Middle frontal gyrus (tissue), 1 donor: ENCODE results near the gene RAPGEF1.

Source experiments
- DNase-seq: peaks from one replicate; pipeline ENCODE4 v3.0.0-alpha.2; 2015; ENCODE audit warnings: low spot score; ENCODE audit errors: extremely low spot score

Gene RAPGEF1

GRCh38 chr9:131707050-131707449 is 32.8 kb downstream of the RAPGEF1 start:
- DNase-seq = no peak

GRCh38 chr9:131706608-131706970 is 33.3 kb downstream of the RAPGEF1 start:
- no peak for DNase-seq

GRCh38 chr9:131704988-131705387 is 34.9 kb downstream of the RAPGEF1 start:
- DNase-seq = no peak

GRCh38 chr9:131704141-131704983 is 35.5 kb downstream of the RAPGEF1 start:
- DNase-seq = no peak

- DNase-seq = no peak
These were observed 36.2 kb downstream of the RAPGEF1 start for GRCh38 chr9:131703697-131704096.

GRCh38 chr9:131702911-131703310 is 37.0 kb downstream of the RAPGEF1 start:
- no peak for DNase-seq

- DNase-seq = no peak
These were observed 38.0 kb downstream of the RAPGEF1 start for GRCh38 chr9:131701789-131702337.

GRCh38 chr9:131701436-131701781 is 38.5 kb downstream of the RAPGEF1 start:
- DNase-seq = no peak

- no peak for DNase-seq
These were observed 39.0 kb downstream of the RAPGEF1 start for GRCh38 chr9:131700765-131701435.

- no peak for DNase-seq
These were observed 39.8 kb downstream of the RAPGEF1 start for GRCh38 chr9:131700076-131700475.

GRCh38 chr9:131698618-131698985 is 41.3 kb downstream of the RAPGEF1 start:
- no peak for DNase-seq

GRCh38 chr9:131697908-131698617 is 41.8 kb downstream of the RAPGEF1 start:
- no peak for DNase-seq

GRCh38 chr9:131697097-131697496 is 42.8 kb downstream of the RAPGEF1 start:
- no peak for DNase-seq

- no peak for DNase-seq
These were observed 43.9 kb downstream of the RAPGEF1 start for GRCh38 chr9:131695836-131696460.

- no peak for DNase-seq
These were observed 44.5 kb downstream of the RAPGEF1 start for GRCh38 chr9:131695366-131695765.

- no peak for DNase-seq
These were observed 46.0 kb downstream of the RAPGEF1 start for GRCh38 chr9:131693651-131694597.

- DNase-seq = no peak
These were observed 47.0 kb downstream of the RAPGEF1 start for GRCh38 chr9:131692612-131693562.

- DNase-seq = no peak
These were observed 47.8 kb downstream of the RAPGEF1 start for GRCh38 chr9:131691969-131692611.
